ENCODE measurements around the gene ADGRA1. TPM values are rescaled to one million over a fixed set of nuclear protein-coding genes. Genes with fewer than 3 reads are reported as not detected.

Gene ADGRA1
- total RNA-seq, 2 donors from 2014 or later = not detected

DNA sequence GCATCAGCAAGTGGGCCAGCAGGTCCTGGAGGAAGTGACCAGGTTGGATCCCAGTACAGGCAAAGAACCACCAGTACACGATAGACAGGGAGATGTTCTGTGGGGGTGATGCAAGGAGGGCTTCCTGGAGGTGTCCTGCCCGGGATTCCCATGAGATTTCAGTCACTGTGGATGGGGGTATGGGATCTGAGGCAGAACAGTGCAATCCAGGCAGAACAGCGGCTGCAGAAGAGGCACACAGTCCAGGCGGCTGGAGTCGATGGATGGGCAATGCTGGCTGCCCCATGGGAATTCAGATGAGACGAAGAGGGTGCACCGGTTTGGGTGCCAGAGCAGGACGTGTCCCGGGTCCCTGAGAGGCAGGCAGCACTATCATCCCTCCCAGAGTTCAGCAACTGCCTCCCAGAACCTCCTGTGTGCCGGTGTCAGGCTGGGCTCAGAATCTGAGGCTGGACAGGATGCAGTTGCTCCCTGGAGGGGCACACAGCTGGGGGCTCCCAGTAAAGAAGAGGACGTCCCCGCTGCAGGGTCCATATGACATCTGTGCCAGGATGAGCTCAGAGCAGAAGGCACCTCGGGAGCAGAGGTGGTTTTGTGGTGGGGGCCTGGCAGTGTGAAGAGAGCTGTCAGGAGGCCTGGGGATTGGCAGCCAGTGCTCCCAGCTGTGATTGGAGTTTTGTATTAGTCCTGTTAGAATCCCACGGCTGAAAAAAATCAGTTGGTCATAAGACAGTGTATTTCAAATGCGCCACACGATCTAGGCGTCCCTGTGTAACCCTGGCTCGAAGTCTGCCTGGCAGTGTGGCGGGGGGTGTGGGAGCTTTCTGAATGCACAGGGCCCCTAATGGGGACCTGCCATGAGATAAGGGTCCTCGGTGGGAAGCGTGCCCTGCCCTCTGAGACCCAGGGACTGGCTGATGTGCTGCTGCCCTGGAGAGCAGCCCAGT is 75.5 kb downstream of the ADGRA1 start:
- Mint-ChIP-seq H3K27me3 (peaks cover 4% of the 10 kb centered on the region), H3K4me3 (no peak overlapping the region), H3K27ac (no peak overlapping the region), H3K4me1 (no peaks in the 10 kb centered on the region), H3K9me3 (no peaks in the 10 kb centered on the region), H3K36me3 (ENCODE audit: low read depth) (no peaks in the 10 kb centered on the region)
- ATAC-seq (replicated peaks) = no peak

DNA sequence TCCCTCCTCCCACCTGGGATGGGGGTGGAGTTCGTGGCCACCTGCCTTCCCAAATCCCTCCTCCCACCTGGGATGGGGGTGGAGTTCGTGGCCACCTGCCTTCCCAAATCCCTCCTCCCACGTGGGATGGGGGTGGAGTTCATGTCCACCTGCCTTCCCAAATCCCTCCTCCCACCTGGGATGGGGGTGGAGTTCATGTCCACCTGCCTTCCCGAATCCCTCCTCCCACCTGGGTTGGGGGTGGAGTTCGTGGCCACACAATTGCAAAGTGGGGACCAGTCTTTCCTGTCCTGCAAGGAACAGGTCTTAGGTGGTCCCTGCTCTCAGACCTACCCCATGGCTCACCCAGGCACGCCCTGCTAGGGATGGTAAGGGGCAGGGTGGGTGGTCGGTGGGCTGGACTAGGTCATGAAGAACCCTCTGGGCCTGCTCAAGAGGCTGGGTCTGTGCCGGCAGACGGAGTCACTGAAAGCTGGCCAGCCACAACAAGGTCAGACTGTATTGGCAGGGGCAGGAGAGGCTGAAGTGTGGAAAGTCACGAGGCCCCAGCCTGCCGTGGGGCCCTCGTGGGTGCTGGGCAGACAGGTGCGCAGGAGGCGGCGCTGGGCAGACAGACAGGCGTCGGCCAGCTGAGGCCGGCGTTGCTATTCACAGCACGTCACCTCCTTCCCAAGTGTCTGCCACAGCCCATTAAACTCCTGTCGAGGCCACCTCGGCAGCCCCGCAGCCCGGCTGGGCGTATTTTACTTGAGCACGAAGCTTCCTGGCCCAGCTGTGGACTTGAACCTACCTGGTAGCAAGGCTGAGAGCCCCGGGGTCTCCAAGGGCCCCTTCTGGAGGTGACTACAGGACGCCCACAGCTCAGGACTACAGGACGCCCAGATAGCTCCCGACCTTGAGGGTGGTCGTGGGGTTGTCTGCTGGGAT is 76.4 kb downstream of the ADGRA1 start:
- Mint-ChIP-seq H3K4me1 (no peaks in the 10 kb centered on the region), H3K27ac (no peak overlapping the region), H3K4me3 (no peak overlapping the region), H3K36me3 (ENCODE audit: low read depth) (no peaks in the 10 kb centered on the region), H3K9me3 (no peaks in the 10 kb centered on the region), H3K27me3 (peaks cover 4% of the 10 kb centered on the region)
- no peak for ATAC-seq (replicated peaks)

DNA sequence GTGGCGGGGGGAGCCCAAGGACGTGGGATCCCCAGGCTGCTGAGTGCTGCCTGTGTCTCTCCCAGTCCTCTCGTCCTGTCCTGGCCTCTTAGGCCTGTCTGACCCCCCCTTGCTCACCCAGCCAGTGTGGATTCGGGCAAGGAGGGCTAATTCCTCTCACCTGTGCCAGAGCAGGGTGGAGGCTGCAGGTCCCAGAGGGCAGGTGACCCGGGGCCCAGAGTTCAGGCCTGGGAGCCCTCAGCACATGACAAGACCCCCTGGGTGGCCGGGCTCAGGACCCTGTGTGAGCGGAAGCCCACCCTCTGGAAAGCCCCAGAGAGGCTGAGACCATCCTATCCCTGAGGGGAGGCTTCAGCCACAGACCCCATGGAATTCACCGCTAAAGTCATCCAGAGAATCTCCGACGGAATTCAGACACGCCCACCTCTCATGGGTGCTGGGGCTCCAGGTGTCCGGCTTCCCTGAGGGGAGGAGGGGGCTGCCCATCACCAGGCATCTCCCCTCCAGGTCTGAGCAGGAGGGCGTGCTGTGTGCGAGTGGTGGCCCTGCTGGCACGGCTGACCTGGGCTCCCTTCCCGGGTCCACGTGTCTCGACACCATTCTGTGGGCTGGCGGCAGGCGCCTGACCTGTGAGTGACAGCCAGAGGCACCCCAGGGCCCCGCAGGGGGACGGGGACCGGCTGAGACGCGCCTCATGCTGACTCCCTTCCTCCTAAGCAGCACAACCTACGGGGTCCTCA is 77.3 kb downstream of the ADGRA1 start:
- H3K4me3 Mint-ChIP-seq = no peak overlapping the region
- H3K36me3 Mint-ChIP-seq (ENCODE audit: low read depth) = no peaks in the 10 kb centered on the region
- no peak for ATAC-seq (replicated peaks)
- no peaks in the 10 kb centered on the region for H3K4me1 Mint-ChIP-seq
- no peak overlapping the region for H3K27ac Mint-ChIP-seq
- H3K27me3 Mint-ChIP-seq = peaks cover 4% of the 10 kb centered on the region
- no peaks in the 10 kb centered on the region for H3K9me3 Mint-ChIP-seq

DNA sequence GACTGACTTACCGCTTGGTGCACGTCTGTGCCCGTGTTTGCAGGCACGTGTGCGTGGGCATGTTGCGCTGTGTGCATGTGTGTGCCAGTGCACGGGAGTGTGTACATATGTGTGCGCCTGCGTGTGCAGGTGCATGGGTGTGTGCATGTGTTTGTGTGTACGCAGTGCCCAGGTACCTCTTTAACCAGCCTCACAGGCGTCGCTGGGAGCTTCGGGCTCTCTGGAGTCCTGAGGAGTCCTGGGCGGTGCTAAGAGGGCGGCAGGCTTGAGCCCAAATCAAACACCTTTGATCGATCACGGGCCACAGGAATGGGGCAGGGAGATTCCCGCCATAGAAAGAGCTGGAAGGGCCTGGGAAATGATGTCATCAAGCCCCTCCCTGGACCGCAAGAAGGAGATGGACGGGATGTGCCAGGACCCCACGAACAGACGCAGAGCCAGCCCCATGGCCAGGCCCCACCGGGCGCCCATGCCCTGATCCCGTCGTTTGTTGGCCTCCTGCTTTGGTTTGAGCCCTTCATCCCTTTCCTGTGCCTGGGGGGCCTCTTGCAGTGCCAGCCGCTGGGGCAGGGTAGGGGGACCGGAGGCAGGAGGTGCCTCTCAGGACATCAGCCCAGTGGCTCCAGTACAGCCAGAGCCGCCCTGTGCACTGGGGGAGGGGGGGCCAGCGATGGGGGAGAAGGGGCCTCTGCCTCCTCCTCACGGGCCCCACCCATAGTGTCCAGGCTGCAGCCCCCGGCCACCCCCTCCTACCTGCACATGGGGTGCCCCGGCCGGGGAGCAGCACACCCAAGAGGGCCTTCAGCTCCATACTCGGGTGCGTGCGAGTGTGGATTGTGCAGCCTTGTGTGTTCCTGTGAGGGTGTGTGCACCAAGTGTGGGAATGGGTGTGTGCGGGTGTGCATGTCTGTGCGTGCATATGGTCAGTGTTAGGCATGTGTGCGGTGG is 78.1 kb downstream of the ADGRA1 start:
- Mint-ChIP-seq H3K27ac (no peak overlapping the region), H3K9me3 (no peaks in the 10 kb centered on the region)
- no peak for ATAC-seq (replicated peaks)

DNA sequence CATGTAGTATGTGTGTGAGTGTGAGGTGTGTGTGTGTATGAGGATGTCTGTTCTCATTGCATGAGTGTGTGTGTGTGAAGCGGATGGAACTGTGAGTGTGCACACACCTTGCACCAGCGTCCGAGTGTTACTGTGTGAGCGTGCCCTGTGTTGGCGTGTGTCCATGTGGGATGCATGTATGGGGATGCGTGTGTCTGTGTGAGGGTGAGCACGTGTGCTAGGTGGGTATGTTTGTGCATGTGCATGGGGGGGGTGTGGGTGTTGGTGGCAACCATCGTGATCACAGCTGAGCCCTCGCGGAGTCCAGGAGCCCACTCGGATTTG is 78.7 kb downstream of the ADGRA1 start:
- Mint-ChIP-seq H3K36me3 (ENCODE audit: low read depth) (no peaks in the 10 kb centered on the region), H3K27me3 (peaks cover 4% of the 10 kb centered on the region), H3K4me3 (no peak overlapping the region), H3K9me3 (no peaks in the 10 kb centered on the region), H3K27ac (no peak overlapping the region), H3K4me1 (no peaks in the 10 kb centered on the region)
- no peak for ATAC-seq (replicated peaks)

More for the DNA sequence above, 78.1 kb downstream of the ADGRA1 start:
- peaks cover 4% of the 10 kb centered on the region for H3K27me3 Mint-ChIP-seq
- no peaks in the 10 kb centered on the region for H3K4me1 Mint-ChIP-seq
- H3K4me3 Mint-ChIP-seq = no peak overlapping the region
- no peaks in the 10 kb centered on the region for H3K36me3 Mint-ChIP-seq (ENCODE audit: low read depth)

DNA sequence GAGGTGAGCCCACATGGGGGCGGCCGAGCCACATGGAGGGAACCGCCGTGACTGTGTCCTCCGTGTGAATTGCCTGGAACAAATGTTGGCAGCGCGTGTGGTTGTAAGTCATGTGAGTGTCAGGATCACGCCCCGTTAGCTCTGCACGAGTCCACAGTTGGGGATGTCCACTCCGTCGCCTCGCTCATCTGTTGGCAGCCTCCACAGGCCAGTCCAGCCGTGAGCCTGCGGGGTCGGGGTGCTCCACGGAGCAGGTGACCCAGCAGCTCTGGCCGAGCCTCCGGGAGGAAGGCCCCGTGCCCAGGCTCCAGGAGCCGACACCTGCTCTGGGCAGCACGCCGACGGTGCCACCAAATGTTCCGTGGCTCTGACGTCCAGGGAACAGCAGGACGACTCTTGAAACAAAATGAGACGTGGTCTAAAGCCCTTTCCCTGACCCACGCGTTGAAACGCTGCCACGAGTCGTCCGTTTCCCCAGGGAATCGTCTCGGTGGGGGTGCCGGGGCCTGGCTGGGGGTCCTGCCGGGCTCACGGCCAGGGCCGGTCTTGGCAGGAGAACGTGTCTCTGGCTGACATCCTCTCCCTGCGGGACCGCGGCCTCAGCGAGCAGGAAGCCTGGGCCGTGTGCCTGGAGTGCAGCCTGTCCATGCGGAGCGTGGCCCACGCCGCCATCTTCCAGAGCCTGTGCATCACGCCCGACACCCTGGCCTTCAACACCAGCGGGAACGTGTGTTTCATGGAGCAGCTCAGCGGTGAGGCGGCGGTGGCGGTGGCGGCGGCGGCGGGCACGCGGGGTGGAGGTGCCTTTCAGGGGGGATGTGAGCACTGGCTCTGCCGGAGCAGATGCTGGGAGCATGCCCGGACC is 79.3 kb downstream of the ADGRA1 start:
- Mint-ChIP-seq H3K9me3 (no peaks in the 10 kb centered on the region), H3K27ac (no peak overlapping the region), H3K27me3 (peaks cover 4% of the 10 kb centered on the region), H3K4me3 (no peak overlapping the region), H3K36me3 (ENCODE audit: low read depth) (no peaks in the 10 kb centered on the region), H3K4me1 (no peaks in the 10 kb centered on the region)
- ATAC-seq (replicated peaks) = no peak

DNA sequence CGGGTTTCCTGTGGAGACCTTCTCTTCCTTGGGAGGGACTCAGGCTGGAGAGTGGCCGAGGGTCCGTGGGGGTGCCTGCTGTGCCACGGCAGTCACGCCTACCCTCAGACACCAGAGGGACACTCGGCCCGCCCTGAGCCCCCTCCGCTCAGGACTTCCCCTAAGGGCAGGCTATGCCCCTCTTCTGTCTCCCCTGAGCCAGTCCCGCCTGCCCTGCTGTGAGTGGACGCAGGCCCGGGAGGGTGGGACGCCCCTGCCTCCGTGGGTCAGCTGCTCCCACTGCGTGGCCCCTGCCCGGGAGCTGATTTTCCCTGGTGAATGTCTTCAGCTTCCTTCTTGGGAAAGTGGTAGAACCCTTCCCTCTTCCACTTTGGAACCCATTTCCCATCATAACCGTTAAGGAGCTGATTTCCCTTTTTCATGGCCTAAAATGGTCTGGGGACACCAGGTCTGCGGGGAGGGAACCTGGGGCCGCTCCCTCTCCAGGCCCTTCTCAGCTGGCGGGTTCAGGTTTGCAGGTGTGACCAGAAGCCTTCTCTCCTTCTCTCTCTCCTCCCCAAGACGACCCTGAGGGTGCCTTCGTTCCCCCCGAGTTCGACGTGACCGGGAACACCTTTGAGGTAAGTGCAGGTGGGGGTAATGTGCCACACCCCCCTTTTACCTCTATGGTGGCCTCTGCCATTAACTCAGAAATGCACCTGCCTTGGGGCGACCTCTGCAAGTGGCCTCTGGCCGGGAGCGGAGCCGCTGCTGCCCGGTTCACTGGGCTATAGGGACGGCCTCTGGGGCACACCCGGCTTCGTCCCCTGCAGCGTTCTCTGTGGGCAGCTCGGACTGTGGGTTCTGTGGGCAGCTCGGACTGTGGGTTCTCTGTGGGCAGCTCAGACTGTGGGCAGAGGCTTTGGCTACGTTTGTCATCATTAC is 80.2 kb downstream of the ADGRA1 start:
- no peak for ATAC-seq (replicated peaks)
- H3K27me3 Mint-ChIP-seq = peaks cover under 1% of the 10 kb centered on the region
- H3K36me3 Mint-ChIP-seq (ENCODE audit: low read depth) = no peaks in the 10 kb centered on the region
- H3K4me3 Mint-ChIP-seq = no peak overlapping the region
- H3K9me3 Mint-ChIP-seq = no peaks in the 10 kb centered on the region
- H3K27ac Mint-ChIP-seq = no peak overlapping the region
- no peaks in the 10 kb centered on the region for H3K4me1 Mint-ChIP-seq

DNA sequence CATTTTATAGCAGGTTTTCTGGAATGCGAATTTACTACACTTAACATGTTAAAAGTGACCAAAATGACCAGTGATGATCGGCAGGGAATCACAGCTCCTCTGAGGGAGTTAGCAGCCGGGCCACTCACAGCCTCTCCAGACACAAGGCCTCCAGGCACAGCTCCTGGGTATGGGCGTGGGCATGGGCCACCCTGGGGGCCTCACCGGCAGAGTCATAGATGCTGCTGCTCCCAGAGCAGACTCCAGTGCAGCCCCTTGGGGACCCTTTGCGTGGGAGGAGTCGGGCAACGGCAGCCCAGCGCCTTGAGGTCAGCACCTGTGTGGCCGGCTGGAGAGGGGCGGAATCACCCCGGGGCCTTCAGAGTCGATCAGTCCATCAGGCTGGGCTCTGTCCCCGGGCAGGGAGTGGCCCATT is 80.9 kb downstream of the ADGRA1 start:
- no peak overlapping the region for H3K27ac Mint-ChIP-seq
- H3K4me3 Mint-ChIP-seq = no peak overlapping the region
- peaks cover 4% of the 10 kb centered on the region for H3K27me3 Mint-ChIP-seq
- ATAC-seq (replicated peaks) = no peak
- no peaks in the 10 kb centered on the region for H3K36me3 Mint-ChIP-seq (ENCODE audit: low read depth)
- H3K9me3 Mint-ChIP-seq = no peaks in the 10 kb centered on the region
- H3K4me1 Mint-ChIP-seq = no peaks in the 10 kb centered on the region

DNA sequence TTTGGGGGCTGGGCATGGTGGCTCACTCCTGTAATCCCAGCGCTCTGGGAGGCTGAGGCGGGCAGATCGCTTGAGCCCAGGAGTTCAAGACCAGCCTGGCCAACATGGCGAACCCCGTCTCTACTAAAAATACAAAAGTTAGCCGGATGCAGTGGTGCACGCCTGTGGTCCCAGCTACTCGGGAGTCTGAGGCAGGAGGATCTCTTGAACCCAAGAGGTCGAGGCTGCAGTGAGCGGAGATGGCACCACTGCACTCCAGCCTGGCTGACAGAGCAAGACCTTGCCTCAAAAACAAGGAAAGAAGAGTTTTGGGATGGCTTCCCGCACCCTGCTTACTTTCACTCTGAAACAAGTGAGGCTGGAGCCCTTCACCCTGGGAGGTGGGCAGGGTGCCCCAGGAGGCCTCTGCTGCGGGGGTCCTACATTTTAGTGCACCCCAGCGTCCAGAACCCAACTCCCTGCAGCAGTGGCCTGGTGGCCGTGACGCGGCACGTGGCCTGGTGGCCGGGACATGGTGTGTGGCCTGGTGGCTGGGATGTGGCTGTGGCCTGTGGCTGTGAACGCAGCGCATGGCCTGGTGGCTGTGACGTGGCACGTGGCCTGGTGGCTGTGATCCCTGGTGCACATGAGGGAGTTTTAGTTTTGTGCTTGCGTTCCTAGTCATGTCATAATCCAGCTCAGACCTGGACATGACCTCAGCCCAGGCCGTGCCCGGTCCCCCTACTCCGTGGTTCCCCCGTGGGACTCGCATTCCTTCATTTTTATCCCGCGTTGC is 81.6 kb downstream of the ADGRA1 start:
- H3K9me3 Mint-ChIP-seq = no peaks in the 10 kb centered on the region
- ATAC-seq (replicated peaks) = no peak
- H3K4me1 Mint-ChIP-seq = no peaks in the 10 kb centered on the region
- peaks cover 4% of the 10 kb centered on the region for H3K27me3 Mint-ChIP-seq
- no peaks in the 10 kb centered on the region for H3K36me3 Mint-ChIP-seq (ENCODE audit: low read depth)
- no peak overlapping the region for H3K4me3 Mint-ChIP-seq
- H3K27ac Mint-ChIP-seq = no peak overlapping the region

DNA sequence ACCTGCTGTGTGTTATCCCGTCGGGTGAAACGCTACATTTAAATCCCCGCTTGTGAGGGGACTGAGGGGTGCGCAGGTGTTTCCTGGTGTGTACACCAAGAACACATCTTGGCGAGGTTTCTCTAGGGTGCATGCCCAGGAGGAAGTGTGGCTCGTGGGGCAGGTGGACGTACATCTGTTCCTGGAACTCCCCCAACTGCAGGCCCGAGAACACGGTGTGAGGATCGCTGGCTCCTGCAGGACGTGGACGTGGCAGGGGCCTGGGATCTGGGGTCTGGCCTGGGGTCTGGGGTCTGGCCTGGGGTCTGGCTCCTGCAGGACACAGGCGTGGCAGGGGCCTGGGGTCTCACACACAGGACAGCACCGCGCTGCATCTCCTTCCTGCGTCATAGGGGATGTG is 82.4 kb downstream of the ADGRA1 start:
- H3K27ac Mint-ChIP-seq = no peak overlapping the region
- H3K36me3 Mint-ChIP-seq (ENCODE audit: low read depth) = no peaks in the 10 kb centered on the region
- H3K27me3 Mint-ChIP-seq = peaks cover 4% of the 10 kb centered on the region
- no peaks in the 10 kb centered on the region for H3K9me3 Mint-ChIP-seq
- no peak overlapping the region for H3K4me3 Mint-ChIP-seq
- no peaks in the 10 kb centered on the region for H3K4me1 Mint-ChIP-seq
- no peak for ATAC-seq (replicated peaks)

DNA sequence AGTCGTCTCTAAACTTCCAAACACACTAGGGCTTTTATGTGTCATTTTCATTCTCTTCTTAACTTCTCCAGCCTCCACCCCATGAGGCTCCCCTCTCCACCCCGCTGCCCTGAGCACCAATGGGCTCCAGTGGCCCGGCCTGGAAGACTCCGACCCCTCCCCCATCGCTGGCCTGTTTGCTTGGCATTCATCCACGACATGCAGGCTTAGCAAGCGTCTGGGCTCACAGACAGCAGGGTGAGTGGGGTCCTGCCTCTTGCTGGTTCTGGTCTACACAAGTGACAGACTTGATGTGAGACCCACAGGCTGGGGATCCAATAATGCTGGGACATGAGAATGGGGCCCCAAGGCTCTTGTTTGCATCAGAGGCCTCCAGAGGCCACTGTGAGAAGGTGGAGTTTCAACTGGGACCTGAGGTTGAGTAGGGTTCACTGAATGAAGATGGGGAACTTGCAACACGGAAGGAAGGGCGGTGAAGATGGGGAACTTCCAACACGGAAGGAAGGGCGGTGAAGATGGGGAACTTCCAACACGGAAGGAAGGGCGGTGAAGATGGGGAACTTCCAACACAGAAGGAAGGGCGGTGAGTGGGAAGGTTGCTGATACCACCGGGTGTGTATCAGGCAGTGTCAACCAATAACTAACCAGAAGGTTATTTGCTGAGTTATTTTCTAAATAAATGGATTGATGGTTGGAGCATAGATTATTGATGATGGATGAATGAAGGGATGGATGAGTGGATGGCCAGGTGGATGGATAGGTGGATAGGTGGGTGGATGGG is 86.3 kb downstream of the ADGRA1 start:
- Mint-ChIP-seq H3K36me3 (ENCODE audit: low read depth) (no peaks in the 10 kb centered on the region), H3K4me1 (no peaks in the 10 kb centered on the region), H3K27ac (no peak overlapping the region), H3K9me3 (peaks cover 3% of the 10 kb centered on the region), H3K27me3 (peaks cover 4% of the 10 kb centered on the region), H3K4me3 (no peak overlapping the region)
- no peak for ATAC-seq (replicated peaks)
